Endothelial cell of umbilical vein (primary cell): Measurements from ENCODE around the gene SSR1.

Source experiments
- EZH2 ChIP-seq: IDR thresholded peaks from 2 replicates; pipeline ENCODE4 v1.6.1; 2012; ENCODE audit warnings: borderline replicate concordance, low read depth, mild to moderate bottlenecking, moderate library complexity, low read length, inconsistent platforms; ENCODE audit not compliant: severe bottlenecking
- FOS ChIP-seq: IDR thresholded peaks from 2 replicates; pipeline ENCODE4 v1.6.1; 2011; ENCODE audit warnings: mild to moderate bottlenecking, low read length, moderate library complexity, borderline replicate concordance; ENCODE audit not compliant: insufficient read depth
- JUN ChIP-seq: IDR thresholded peaks from 2 replicates; pipeline ENCODE4 v1.6.1; 2011; ENCODE audit warnings: borderline replicate concordance, low read depth; ENCODE audit not compliant: insufficient read length, insufficient read depth
- MYC ChIP-seq: IDR thresholded peaks from one replicate; pipeline ENCODE4 v1.6.1; 2011; ENCODE audit warnings: mild to moderate bottlenecking, low read depth, low read length
- POLR2A ChIP-seq: IDR thresholded peaks from 2 replicates; pipeline ENCODE4 v1.6.1; 2012; ENCODE audit warnings: low read depth, mild to moderate bottlenecking, control low read depth, low read length
- POLR2AphosphoS5 ChIP-seq: IDR thresholded peaks from 2 replicates; pipeline ENCODE4 v1.6.1; 2012; ENCODE audit warnings: low read depth, mild to moderate bottlenecking, control low read depth, low read length, moderate library complexity; ENCODE audit not compliant: insufficient read depth
- TF ChIP-seq, protein P1 (sequence below), 2 donors: IDR thresholded peaks; 1 replicate in 1 of 2; 2 replicates in 1 of 2; pipeline ENCODE4 v1.5.1; 2011; ENCODE audit warnings: low read length in 2 of 2, mild to moderate bottlenecking in 2 of 2, moderate library complexity in 2 of 2, control low read depth in 1 of 2, inconsistent platforms in 1 of 2, low read depth in 1 of 2; ENCODE audit not compliant: insufficient read depth in 1 of 2; ENCODE audit errors: extremely low read depth in 1 of 2
- TF ChIP-seq, protein P2 (sequence below): IDR thresholded peaks from 2 replicates; pipeline ENCODE4 v1.6.1; 2011; ENCODE audit not compliant: insufficient read depth, insufficient read length

DNA sequence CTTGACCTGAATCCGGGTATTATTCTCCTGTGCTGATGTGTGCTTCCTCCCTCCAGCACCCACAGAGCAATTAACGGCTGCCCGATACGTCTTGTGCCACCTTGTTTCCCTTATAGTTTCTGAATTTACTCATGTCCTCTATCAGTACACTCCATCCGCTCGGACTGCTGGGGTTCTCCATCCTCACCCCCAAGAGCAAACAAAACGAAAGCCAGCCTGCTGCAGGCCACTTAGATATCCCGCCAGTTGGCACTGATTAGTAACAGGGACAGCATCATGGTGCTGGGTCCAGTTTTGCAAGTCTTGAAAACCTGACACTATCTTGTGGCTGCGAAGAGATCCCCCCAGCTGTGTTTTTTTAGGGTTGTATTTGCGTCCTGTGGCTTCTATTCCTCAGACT is 71.8 kb downstream of the SSR1 start:
- TF ChIP-seq, protein P1, sequence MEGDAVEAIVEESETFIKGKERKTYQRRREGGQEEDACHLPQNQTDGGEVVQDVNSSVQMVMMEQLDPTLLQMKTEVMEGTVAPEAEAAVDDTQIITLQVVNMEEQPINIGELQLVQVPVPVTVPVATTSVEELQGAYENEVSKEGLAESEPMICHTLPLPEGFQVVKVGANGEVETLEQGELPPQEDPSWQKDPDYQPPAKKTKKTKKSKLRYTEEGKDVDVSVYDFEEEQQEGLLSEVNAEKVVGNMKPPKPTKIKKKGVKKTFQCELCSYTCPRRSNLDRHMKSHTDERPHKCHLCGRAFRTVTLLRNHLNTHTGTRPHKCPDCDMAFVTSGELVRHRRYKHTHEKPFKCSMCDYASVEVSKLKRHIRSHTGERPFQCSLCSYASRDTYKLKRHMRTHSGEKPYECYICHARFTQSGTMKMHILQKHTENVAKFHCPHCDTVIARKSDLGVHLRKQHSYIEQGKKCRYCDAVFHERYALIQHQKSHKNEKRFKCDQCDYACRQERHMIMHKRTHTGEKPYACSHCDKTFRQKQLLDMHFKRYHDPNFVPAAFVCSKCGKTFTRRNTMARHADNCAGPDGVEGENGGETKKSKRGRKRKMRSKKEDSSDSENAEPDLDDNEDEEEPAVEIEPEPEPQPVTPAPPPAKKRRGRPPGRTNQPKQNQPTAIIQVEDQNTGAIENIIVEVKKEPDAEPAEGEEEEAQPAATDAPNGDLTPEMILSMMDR (IDR thresholded peaks at IDR 0.05; ENCODE audit: extremely low read depth in 1 of 2, insufficient read depth in 1 of 2, low read depth in 1 of 2, low read length in 2 of 2), result no peak
- no peak for TF ChIP-seq JUN
- TF ChIP-seq EZH2, result no peak
- no peak for TF ChIP-seq FOS
- no peak for TF ChIP-seq POLR2AphosphoS5
- TF ChIP-seq POLR2A, result no peak
- no peak for TF ChIP-seq MYC
- TF ChIP-seq, protein P2, sequence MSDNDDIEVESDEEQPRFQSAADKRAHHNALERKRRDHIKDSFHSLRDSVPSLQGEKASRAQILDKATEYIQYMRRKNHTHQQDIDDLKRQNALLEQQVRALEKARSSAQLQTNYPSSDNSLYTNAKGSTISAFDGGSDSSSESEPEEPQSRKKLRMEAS, result no peak
